ENCODE data around the gene TSTD2.

Gene TSTD2

DNA sequence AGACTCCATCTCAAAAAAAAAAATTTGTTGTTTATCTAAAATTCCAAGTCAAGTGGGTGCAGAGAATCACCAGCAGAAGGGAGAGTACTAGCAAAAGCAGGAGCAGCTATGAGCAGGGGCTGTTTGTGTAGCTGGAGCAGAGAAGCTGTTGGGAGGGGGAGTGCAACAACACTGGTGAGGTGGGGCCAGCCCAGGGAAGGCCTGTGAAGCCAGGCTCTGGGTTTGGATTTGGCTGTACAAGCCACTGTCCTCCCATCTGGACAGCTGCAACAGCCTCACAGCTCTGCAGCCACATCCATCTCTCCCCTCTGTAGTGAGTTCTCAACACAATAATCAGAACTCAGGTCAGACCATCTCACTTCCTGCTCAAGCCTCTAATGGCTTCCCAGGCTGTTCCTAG lies 72.3 kb downstream of the TSTD2 start:
- no peak for DNase-seq

GRCh38 chr9:97560154-97560553 lies 73.0 kb downstream of the TSTD2 start:
- no peak for DNase-seq

DNA sequence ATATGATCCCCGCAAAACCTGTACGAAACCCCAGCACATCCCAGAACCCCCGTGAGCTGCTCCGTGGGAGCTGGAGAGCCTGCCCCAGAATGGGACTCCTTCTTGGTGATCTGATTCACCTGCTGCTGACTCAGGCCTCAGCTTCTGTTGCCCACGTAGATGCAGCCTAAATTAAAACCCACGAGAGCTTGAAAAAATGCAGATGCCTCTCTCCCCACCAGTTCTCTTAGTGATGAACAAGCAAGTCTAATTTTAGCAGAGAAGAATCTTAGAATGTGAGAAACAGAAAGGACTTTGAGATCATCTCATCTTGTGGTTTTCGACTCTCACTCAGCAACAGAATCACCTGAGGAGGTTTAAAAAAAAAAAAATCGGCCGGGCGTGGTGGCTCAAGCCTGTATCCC lies 74.1 kb downstream of the TSTD2 start:
- DNase-seq, result no peak

GRCh38 chr9:97558701-97559101 lies 74.5 kb downstream of the TSTD2 start:
- DNase-seq, result no peak

DNA sequence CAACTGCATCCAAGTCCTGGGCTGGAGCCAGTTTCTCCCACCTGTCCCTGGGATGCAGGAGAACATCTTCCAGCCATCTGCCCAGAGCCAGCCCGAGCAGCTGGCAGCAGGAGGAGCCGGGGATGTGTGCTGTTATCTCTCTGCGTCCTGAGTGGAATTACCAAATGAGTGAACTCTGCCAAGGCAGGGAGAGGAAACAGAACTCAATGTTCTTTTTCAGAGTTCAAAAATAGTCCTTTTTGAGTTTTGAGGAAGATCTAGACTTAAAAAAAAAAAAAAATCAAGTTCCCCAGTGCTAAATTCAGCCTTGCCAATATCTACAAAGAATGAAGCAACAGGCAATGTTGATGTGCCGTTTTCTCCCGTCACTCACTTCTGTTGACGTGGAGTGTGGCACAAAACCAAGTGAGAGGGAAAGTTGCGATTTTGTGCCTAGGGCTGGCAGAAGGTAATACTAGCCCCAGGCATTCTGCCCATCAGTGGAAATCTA lies 75.5 kb downstream of the TSTD2 start:
- DNase-seq, result no peak

- DNase-seq, result no peak
Observed at GRCh38 chr9:97556721-97557605, 76.2 kb downstream of the TSTD2 start.

DNA sequence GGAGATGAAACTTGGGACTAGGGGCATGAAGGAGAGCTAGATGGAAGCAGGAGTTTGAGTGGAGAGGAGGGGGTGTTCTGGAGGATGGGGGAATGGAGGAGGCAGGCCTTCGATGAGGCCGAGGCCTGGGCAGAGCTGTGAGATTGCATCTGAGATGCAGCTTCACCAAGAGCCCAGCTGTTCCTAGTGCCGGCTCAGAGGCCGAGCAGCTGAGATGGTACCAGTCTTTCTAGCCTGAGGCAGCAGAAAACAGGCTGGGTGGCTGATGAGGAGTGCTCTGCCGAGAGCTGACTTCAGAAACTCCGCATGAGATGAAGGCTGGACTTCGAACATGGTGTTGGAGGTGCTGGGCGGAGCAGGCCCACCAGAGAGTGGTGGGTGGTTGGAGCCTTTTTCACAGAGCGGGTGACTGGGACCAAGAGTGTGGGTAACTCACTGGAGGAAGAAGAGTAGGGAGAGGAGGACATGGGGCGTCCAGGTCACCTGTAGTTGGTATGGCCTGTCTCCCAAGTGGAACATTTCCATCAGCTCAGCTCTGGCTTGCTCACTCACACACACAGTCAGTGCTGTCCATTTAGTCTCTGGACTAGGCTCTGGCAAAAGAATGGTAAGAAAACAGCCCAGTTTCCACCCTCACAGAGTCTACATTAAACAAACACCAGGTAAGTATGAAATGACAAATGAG lies 77.0 kb downstream of the TSTD2 start:
- DNase-seq, result no peak

- peak; percentile 79 for DNase-seq
Observed at GRCh38 chr9:97555164-97555563, 78.0 kb downstream of the TSTD2 start.

- no peak for DNase-seq
Observed at GRCh38 chr9:97554566-97555075, 78.5 kb downstream of the TSTD2 start.

- DNase-seq, result no peak
Observed at GRCh38 chr9:97553841-97554240, 79.3 kb downstream of the TSTD2 start.

- no peak for DNase-seq
Observed at GRCh38 chr9:97553141-97553540, 80.0 kb downstream of the TSTD2 start.

GRCh38 chr9:97551308-97551707 lies 81.9 kb downstream of the TSTD2 start:
- DNase-seq, result no peak

- DNase-seq, result no peak
Observed at GRCh38 chr9:97550386-97550785, 82.8 kb downstream of the TSTD2 start.
